ENCODE measurements around the gene ALG12. TPM values are rescaled to one million over a fixed set of nuclear protein-coding genes. Genes with fewer than 3 reads are reported as not detected.

Gene ALG12
- total and polyA plus RNA-seq, 2 experiments from 2014 or later = 18.7 to 23.3 TPM

- no peak for TF ChIP-seq ETS1 (IDR thresholded peaks at IDR 0.05)
- no peak for TF ChIP-seq POLR2AphosphoS5 (IDR thresholded peaks at IDR 0.05; ENCODE audit: low read depth)
- no peak for TF ChIP-seq REST (IDR thresholded peaks at IDR 0.05; ENCODE audit: unreplicated experiment)
- TF ChIP-seq EZH2phosphoT487 (IDR thresholded peaks at IDR 0.05; ENCODE audit: unreplicated experiment) = no peak
Observed at GRCh38 chr22:49904040-49904369, 14.2 kb downstream of the ALG12 start (continued).

- H3K27me3 Mint-ChIP-seq (ENCODE audit: insufficient read depth, low read depth, poor library complexity) = peaks cover 18% of the 10 kb centered on the region
- TF ChIP-seq JUNB (IDR thresholded peaks at IDR 0.05; ENCODE audit: unreplicated experiment) (no peak), POLR2AphosphoS5 (IDR thresholded peaks at IDR 0.05; ENCODE audit: low read depth) (no peak), ZNF114 (CRISPR knock-in tag; IDR thresholded peaks at IDR 0.05) (no peak), NANOG (IDR thresholded peaks at IDR 0.05; ENCODE audit: borderline replicate concordance) (no peak), CREB1 (CRISPR knock-in tag; IDR thresholded peaks at IDR 0.05; ENCODE audit: low read depth) (no peak), REST (IDR thresholded peaks at IDR 0.05; ENCODE audit: unreplicated experiment) (no peak), STAT1 (IDR thresholded peaks at IDR 0.05; ENCODE audit: unreplicated experiment) (no peak), ETS1 (IDR thresholded peaks at IDR 0.05) (no peak), EZH2 (IDR thresholded peaks at IDR 0.05; ENCODE audit: low read depth, unreplicated experiment) (no peak), CTCF (conservative IDR thresholded peaks at IDR 0.05; ENCODE audit: low read depth in 2 of 2) (no peak), ZNF331 (CRISPR knock-in tag; IDR thresholded peaks at IDR 0.05; ENCODE audit: low read depth) (no peak), EZH2phosphoT487 (IDR thresholded peaks at IDR 0.05; ENCODE audit: unreplicated experiment) (no peak)
Observed at GRCh38 chr22:49903322-49904039, 14.8 kb downstream of the ALG12 start.

More at GRCh38 chr22:49903322-49904039, 14.8 kb downstream of the ALG12 start:
- H3K4me2 ChIP-seq = no peak overlapping the region
- no peaks in the 10 kb centered on the region for H4K20me1 ChIP-seq (replicated peaks; ENCODE audit: insufficient read depth)
- no peak overlapping the region for H3K27ac ChIP-seq (ENCODE audit: low read depth)
- no peak overlapping the region for H3K27ac Mint-ChIP-seq
- H3K4me1 Mint-ChIP-seq = 0 out of 3 replicates have a peak, but pooled peaks cover 3% of the 10 kb centered on the region
- H3K4me1 ChIP-seq (ENCODE audit: insufficient read depth) = no peaks in the 10 kb centered on the region
- H3K9me3 Mint-ChIP-seq = peaks cover 18% of the 10 kb centered on the region
- H2AFZ ChIP-seq = no peak overlapping the region
- no peak overlapping the region for H3K4me3 ChIP-seq
- no peaks in the 10 kb centered on the region for H3K9me2 ChIP-seq (ENCODE audit: insufficient read depth)
- no peak overlapping the region for H3K4me3 Mint-ChIP-seq
- H3K36me3 ChIP-seq (ENCODE audit: insufficient read depth) = no peaks in the 10 kb centered on the region
- no peaks in the 10 kb centered on the region for H3K79me2 ChIP-seq (replicated peaks; ENCODE audit: insufficient read depth)
- peaks cover 62% of the 10 kb centered on the region for H3K36me3 Mint-ChIP-seq (ENCODE audit: low read depth)
- no peaks in the 10 kb centered on the region for H3K27me3 ChIP-seq (ENCODE audit: insufficient read depth)
- ATAC-seq (no peak), DNase-seq (ENCODE audit: low spot score) (no peak)
- peaks cover 21% of the 10 kb centered on the region for H3F3A ChIP-seq (replicated peaks; ENCODE audit: low read depth)

Measured in GM23338 (cell line).